Measurements from ENCODE around the gene GDPGP1.

Gene GDPGP1

GRCh38 chr15:90205050-90205848 is 28.8 kb upstream of the GDPGP1 start:
- peak; percentile 46 for DNase-seq

- DNase-seq = no peak
These were observed 28.1 kb upstream of the GDPGP1 start for GRCh38 chr15:90205886-90206285.

DNA sequence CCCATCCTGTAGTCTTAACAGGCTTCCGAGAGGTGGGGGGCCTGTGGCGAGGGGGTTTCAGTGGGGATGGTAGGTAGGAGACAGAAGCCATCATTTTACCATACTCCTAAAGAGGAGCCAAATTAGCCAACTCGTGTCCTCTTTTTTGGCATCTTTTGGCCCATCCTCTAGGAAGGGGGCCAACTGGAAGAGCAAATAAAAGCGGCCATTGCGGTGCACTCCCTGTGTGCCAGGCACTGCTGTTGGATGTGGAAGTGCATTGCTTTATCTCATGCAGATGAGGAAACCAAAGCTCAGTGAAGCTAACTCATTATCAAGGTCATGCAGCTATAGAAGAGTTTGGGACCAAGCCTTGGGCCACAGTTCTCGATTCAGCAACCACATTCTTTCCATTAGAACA is 26.8 kb upstream of the GDPGP1 start:
- no peak for DNase-seq

DNA sequence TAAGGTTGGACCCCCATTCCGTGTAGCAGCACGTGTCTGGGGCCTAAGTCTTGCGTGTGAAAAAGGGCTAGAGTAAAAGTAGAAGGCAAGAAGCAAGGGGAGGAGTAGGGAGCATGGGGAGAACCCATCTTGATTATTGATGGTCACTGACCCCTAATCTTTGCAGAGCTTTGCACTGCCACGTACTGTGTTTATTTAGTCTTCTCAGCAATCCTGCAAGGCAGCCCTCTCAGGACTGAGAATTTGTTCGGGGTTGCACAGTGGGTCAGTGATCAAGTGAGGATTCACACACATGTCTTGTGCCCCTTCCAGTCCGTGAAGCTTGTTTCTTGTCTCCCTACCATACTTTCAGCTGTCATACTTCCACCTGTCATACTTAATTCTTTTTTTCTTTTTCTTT is 25.7 kb upstream of the GDPGP1 start:
- DNase-seq = no peak

DNA sequence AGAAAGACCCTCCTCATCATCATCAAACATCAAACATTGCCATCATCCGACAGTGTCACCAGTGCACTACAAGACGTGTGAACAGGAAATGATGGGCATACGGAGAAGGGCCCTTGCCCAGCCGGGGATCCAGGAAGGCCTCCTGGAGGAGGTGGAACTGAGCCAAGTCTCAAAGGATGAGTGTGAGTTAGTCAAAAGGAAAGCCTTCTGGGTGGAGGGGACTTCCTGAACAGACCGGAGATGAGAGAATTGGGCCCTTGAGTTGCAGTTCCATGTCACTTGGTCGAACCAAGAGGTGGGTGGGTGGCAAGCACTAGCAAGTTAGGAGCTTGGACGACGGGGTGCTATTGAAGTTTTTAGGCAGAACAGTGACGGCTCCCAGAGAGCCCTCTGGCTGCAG is 24.4 kb upstream of the GDPGP1 start:
- DNase-seq = no peak

DNA sequence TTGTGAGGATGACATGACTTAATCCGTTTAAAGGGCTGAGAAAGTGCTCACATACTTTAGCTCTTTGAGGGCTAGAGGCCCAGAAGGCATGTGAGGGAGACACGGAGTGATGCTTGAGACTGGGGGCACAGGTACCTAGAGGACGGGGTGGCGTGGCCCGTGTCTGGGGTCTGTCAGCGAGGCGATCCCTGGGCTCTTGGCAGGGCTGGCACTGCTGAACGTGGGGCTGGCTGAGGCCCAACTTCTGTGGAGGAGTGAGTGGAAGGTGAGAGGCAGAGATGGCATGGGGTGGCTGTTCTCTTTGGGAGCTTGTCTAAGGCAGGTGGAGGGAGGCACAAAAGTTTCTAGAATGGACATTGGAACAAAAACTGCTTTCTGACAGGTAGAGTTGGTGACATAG is 23.4 kb upstream of the GDPGP1 start:
- DNase-seq = no peak

- DNase-seq = no peak
These were observed 23.0 kb upstream of the GDPGP1 start for GRCh38 chr15:90211009-90211408.

GRCh38 chr15:90211440-90212143 is 22.4 kb upstream of the GDPGP1 start:
- no peak for DNase-seq

DNA sequence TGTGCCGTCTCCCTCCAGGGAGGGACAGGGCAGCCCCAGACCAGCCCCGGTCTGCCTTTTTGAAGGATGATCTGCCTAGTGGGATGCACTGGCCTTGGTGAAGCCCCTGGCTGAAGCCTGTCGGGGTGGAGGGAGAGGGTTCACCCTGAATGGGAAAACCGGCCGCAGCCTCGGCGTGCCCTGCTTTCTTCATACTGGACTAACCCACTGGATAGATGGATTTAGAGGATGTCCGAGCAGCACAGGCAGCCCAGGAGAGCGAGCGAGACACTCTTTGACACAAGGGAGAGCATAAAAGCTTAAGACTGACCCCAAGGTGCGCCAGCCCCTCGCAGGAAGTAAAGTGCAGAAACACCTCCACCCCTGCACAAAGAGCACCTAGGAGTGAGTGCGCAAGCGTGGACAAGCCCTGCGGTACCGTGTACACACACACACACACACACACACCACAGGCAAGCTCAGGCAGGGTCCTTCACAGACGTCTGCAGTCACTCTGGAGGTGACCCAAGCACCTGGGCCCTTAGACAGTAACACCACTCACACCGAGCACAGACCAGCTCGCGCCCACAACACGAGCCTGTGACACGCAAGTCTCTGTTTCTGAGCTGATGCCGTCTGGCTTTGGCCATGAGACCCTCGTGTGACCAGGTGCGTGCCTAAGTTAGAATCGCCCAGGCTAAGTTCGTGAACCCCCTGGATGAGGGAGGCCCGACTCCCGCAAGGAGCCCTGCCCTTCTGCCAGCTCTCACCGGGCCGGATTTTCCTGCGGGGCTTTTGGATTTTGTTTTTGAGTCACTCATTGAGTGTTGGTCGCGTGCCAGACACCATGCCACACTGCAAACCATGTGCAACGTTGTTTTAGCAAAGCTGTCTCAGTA is 21.5 kb upstream of the GDPGP1 start:
- no peak for DNase-seq

DNA sequence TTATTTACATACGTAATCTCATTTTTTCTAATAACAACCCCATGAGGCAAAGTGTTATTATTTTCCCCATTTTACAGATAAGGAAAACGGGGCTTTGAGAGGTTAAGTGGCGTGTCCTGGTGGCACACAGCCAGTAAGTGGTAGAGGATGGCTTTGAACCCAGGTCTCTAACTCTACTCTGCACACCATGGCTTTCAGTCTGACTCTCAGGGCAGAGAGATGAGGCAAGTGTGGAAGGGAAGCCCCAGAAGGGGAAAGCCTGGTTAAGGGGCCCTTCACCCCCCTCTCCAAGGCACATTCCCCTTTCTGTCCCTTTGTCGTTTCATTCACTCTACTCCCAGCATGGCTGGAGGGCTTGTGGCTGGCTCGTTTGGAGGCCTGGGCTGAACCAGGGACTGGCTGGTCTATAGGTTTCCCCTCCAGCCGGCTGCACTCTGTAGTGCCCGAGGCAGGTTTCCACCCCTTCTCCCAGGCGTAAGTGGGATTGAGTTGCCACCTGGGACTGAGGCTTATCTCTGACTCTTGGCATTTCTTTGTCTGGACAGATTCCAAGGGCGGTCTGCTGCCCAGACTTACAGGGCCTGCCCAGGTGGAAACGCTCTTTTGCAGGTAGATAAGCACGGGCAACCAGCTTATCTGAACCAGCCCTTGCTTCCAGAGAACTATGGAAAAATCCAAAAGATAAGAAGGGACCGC is 20.7 kb upstream of the GDPGP1 start:
- no peak for DNase-seq

- DNase-seq = no peak
These were observed 20.2 kb upstream of the GDPGP1 start for GRCh38 chr15:90213818-90214204.

GRCh38 chr15:90214553-90215196 is 19.3 kb upstream of the GDPGP1 start:
- no peak for DNase-seq

- no peak for DNase-seq
These were observed 16.2 kb upstream of the GDPGP1 start for GRCh38 chr15:90217671-90218394.

- DNase-seq = peak; percentile 11
These were observed 14.4 kb upstream of the GDPGP1 start for GRCh38 chr15:90219421-90220141.

GRCh38 chr15:90221246-90221900 is 12.6 kb upstream of the GDPGP1 start:
- peak; percentile 86 for DNase-seq

DNA sequence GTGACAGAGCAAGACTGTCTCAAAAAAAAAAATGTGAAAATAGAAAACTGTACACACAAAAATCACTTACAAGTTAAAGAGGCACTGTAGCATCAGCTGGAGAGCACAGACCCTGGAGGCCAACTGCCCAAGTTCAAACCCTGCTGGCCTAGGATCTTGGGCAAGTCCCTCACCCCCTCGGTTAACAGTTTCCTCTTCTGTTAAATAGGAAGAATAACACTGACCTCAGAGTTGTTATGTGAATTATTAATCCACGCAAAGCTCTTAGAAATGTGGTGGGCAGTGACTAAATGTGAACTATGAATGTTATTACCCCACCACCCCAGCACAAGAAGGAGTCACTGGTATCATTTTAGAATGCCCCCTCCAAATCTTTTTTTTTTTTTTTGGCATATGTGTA is 11.5 kb upstream of the GDPGP1 start:
- DNase-seq = no peak

- DNase-seq = no peak
These were observed 10.4 kb upstream of the GDPGP1 start for GRCh38 chr15:90223441-90224165.

- DNase-seq = no peak
These were observed 9.0 kb upstream of the GDPGP1 start for GRCh38 chr15:90225047-90225446.

DNA sequence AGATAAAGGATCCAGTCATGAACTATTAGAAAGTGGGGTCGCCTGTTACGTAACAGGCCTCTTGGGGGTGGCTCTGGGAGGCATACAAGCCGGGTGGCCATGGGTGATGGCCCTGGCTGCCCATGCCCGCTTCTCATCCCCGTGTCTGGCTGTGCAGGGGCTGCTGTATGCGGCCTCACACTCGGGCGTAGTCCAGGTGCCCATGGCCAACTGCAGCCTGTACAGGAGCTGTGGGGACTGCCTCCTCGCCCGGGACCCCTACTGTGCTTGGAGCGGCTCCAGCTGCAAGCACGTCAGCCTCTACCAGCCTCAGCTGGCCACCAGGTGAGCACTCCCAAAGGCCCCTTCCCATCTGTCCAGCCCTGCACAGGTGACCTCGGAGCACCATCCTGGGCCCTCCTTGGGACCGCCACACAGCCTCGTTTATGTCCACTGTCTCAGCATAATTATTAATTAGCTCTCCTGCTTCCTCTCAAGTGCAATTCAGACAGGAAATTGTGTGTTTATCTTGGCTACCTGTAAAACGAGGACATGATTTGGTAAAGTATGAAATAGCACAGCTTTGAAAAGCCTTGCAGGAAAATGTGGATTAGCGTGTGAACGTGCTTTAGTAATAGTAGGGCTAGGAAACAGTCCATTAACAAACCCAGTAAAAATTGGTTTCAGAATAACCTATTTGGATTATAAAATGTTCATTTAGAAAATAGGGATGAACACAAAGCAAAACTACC is 8.3 kb upstream of the GDPGP1 start:
- no peak for DNase-seq
